Mononuclear cell (primary cell): ENCODE measurements around the gene FIBIN. TPM values are rescaled to one million over a fixed set of nuclear protein-coding genes. Genes with fewer than 3 reads are reported as not detected.

Experiments used
- H3K27me3 ChIP-seq: 2 replicates; pipeline ENCODE4 v1.6.0; 2011; ENCODE audit warnings: low read length, control low read depth; ENCODE audit not compliant: insufficient read depth
- H3K4me1 ChIP-seq: 2 replicates; pipeline ENCODE4 v1.5.1; 2011; ENCODE audit warnings: mild to moderate bottlenecking, low read length, control low read depth; ENCODE audit not compliant: insufficient read depth
- H3K4me3 ChIP-seq: 2 replicates; pipeline ENCODE4 v1.5.1; 2011; ENCODE audit warnings: mild to moderate bottlenecking, low read length, moderate library complexity
- H3K9me3 ChIP-seq: 2 replicates; pipeline ENCODE4 v1.5.1; 2011; ENCODE audit warnings: low read depth, mild to moderate bottlenecking, control low read depth, low read length
- total RNA-seq: library from RNA; depleted of rRNA; stranded (reverse); fragments of >200 nt; gene quantifications from one replicate; pipeline ENCODE4 v1.2.3, GENCODE V29; 2012

The FIBIN gene
- 0.10 TPM for total RNA-seq

- Histone ChIP-seq H3K27me3 (no peaks in the 10 kb centered on the region), H3K4me3 (no peak within 1 kb of the TSS), H3K9me3 (no peaks in the 10 kb centered on the region), H3K4me1 (no peaks in the 10 kb centered on the region)
Observed at GRCh38 chr11:26993965-26994457, at the start of gene FIBIN. Gene FIBIN, plus strand, starts transcription at chr11:26994112. Its CDS starts 415 bp downstream, at chr11:26994527.

GRCh38 chr11:26944866-26945664 is 48.8 kb upstream of the FIBIN start:
- H3K27me3 ChIP-seq: no peaks in the 10 kb centered on the region
- no peaks in the 10 kb centered on the region for H3K4me1 ChIP-seq
- no peaks in the 10 kb centered on the region for H3K9me3 ChIP-seq
- no peak overlapping the region for H3K4me3 ChIP-seq

DNA sequence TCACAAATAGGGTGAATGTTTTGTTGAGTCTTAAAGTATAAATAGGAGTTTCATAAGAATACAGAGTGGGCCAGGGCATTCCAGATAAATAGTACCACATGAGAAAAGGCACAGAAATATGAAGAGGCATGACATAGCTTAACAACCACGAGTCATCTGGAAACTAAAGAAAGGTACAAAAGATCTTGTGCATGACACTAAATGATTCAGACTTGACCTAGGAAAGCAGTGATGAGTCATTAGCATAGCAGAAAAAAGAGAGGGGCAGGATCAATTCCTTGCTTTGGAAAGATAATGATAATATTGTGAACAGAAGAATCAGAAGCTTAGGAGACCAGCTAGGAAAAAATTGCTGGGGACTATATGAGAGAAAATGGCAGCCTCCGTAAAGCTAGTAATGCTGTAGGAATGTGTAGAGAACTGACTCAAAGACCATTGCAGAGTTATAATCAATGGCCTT is 47.6 kb upstream of the FIBIN start:
- no peaks in the 10 kb centered on the region for H3K9me3 ChIP-seq
- H3K4me1 ChIP-seq: no peaks in the 10 kb centered on the region
- no peak overlapping the region for H3K4me3 ChIP-seq
- H3K27me3 ChIP-seq: no peaks in the 10 kb centered on the region

GRCh38 chr11:26947379-26947844 is 46.5 kb upstream of the FIBIN start:
- Histone ChIP-seq H3K9me3 (no peaks in the 10 kb centered on the region), H3K4me1 (no peaks in the 10 kb centered on the region), H3K27me3 (no peaks in the 10 kb centered on the region), H3K4me3 (no peak overlapping the region)

DNA sequence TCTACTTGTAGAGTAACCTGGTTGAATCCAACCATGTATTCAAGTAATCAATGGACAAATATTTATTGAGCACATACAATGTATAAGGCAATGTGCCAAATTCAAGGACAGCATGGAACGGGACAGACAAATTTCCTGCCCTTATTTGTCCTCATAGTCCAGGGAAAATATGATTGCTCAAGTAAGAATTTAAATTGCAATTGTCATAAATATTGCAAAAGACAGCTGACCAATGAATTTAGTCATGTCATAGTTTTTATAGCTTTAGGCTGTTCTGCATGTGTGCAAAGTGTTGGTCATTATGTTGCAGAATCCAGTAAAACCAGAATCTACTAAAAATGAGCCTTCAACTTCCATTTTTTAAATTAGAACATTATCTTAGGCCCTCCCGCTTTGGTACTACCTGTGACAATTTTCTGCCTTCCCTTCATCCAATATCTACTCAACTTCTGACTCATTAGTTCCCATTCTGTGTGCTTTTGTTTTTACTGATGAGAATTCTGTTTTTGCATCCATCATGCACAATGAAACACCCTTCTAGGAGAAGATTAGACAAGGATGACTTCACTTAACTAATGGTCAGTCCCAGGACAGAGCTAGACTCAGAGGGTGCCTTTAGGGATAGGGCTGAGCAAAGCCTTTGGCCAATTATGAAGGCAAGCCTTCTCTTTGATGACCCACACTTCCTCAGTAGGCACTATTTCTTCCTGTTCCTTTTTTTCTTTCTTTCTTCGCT is 45.8 kb upstream of the FIBIN start:
- no peaks in the 10 kb centered on the region for H3K4me1 ChIP-seq
- no peaks in the 10 kb centered on the region for H3K27me3 ChIP-seq
- no peak overlapping the region for H3K4me3 ChIP-seq
- H3K9me3 ChIP-seq: no peaks in the 10 kb centered on the region

DNA sequence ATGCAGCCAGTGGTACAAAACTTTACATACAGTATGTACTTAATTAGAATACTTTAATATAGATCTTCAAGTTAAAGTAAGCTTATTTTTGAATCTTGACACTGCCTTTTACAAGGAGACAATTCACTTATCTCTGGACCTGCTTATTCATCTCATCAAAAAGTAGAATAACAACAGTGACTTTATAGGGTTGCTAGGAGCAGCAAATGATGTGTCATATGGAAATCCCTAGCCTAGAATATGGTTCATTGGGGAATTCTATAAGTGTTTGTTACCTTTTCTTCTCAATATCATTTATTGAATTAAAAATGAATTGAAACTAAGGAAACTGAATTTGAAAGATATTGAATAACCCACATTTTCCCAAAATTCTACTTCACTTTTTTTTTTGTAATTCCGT is 45.0 kb upstream of the FIBIN start:
- H3K4me1 ChIP-seq: no peaks in the 10 kb centered on the region
- H3K9me3 ChIP-seq: no peaks in the 10 kb centered on the region
- H3K4me3 ChIP-seq: no peak overlapping the region
- no peaks in the 10 kb centered on the region for H3K27me3 ChIP-seq

GRCh38 chr11:26949846-26950245 is 44.1 kb upstream of the FIBIN start:
- Histone ChIP-seq H3K27me3 (no peaks in the 10 kb centered on the region), H3K4me3 (no peak overlapping the region), H3K9me3 (no peaks in the 10 kb centered on the region), H3K4me1 (no peaks in the 10 kb centered on the region)

DNA sequence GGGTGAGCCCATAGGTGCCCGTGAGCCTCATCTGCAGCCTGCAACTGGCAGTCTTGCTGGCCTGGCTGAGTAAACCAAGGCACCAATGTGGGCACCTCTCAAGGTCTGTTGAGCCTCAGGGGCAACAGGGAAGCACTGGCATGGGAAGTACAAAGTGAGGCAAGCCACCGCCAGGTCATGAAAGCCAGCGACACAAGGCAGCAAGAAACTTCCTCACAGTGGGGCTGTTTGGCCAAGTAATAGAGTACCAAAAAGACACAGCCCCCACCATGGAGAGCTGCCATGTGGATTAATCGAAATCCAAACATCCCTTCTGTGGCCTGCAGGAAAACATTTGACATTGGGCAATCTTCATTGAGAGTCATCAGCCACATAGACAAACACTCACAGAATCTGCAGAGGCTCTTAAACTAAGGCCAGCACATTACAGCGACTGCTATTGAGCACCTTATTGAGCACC is 43.6 kb upstream of the FIBIN start:
- Histone ChIP-seq H3K27me3 (no peaks in the 10 kb centered on the region), H3K9me3 (no peaks in the 10 kb centered on the region), H3K4me3 (no peak overlapping the region), H3K4me1 (no peaks in the 10 kb centered on the region)

- Histone ChIP-seq H3K27me3 (no peaks in the 10 kb centered on the region), H3K4me1 (no peaks in the 10 kb centered on the region), H3K4me3 (no peak overlapping the region), H3K9me3 (no peaks in the 10 kb centered on the region)
Observed at GRCh38 chr11:26951809-26952515, 42.0 kb upstream of the FIBIN start.

- Histone ChIP-seq H3K9me3 (no peaks in the 10 kb centered on the region), H3K27me3 (no peaks in the 10 kb centered on the region), H3K4me1 (no peaks in the 10 kb centered on the region), H3K4me3 (no peak overlapping the region)
Observed at GRCh38 chr11:26953770-26954392, 40.0 kb upstream of the FIBIN start.

- Histone ChIP-seq H3K9me3 (no peaks in the 10 kb centered on the region), H3K4me1 (no peaks in the 10 kb centered on the region), H3K27me3 (no peaks in the 10 kb centered on the region), H3K4me3 (no peak overlapping the region)
Observed at GRCh38 chr11:26958005-26958701, 35.8 kb upstream of the FIBIN start.

DNA sequence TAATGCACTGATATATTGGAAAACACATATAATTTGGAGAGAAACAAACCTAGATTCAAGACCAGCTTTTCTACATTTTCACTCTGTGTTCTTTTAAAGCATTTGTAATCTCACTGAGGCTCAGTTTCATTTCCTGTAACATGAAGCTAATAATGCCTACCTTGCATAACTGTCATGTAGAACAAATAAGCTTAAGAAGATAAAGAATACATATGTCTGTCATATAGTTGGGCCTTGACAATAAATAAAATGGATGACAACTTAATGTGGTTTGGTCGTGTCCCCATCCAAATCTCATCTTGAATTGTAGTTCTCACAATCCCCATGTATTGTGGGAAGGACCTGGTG is 35.2 kb upstream of the FIBIN start:
- no peak overlapping the region for H3K4me3 ChIP-seq
- H3K4me1 ChIP-seq: no peaks in the 10 kb centered on the region
- H3K27me3 ChIP-seq: no peaks in the 10 kb centered on the region
- H3K9me3 ChIP-seq: no peaks in the 10 kb centered on the region

DNA sequence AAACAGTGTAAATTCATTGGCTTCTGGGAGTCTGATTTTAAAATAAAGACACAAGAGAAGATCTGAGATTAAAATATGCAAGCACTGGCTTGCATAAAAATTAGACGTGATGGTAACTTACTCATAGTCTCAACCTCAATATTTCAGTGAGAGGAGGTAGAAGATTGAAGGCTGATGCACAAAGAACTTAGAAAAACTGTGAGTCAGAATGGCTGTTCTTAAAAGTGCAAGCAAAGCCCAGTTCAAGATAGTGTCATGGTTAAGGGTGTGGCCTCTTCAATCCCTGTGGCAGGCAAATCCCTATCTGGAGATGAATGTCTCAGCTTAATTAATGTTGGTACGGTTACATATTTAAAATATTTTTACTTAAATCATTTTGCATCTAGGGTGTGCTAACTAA is 33.6 kb upstream of the FIBIN start:
- Histone ChIP-seq H3K9me3 (no peaks in the 10 kb centered on the region), H3K4me3 (no peak overlapping the region), H3K27me3 (no peaks in the 10 kb centered on the region), H3K4me1 (no peaks in the 10 kb centered on the region)

DNA sequence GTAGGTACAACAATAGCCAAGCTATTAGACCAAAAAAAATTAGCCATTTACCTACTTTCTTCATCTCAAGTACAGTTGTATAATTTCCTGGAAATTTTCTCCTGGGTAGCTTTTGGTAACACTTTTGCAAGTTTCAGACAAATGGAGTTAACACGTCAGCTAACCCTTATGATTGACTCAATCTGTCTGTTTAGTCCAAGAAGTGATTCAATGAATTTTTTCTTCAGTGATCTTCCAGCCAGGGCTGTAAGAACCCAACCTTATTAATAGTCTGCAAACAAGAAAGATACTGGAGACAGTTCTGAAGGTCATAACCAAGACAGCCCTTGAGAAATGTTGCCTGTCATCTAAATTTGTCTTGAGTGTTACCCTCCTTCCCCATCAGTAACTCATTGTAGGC is 30.1 kb upstream of the FIBIN start:
- H3K4me3 ChIP-seq: no peak overlapping the region
- H3K9me3 ChIP-seq: no peaks in the 10 kb centered on the region
- no peaks in the 10 kb centered on the region for H3K4me1 ChIP-seq
- H3K27me3 ChIP-seq: no peaks in the 10 kb centered on the region
